Measurements from ENCODE around the gene NEDD8.

The NEDD8 gene

DNA sequence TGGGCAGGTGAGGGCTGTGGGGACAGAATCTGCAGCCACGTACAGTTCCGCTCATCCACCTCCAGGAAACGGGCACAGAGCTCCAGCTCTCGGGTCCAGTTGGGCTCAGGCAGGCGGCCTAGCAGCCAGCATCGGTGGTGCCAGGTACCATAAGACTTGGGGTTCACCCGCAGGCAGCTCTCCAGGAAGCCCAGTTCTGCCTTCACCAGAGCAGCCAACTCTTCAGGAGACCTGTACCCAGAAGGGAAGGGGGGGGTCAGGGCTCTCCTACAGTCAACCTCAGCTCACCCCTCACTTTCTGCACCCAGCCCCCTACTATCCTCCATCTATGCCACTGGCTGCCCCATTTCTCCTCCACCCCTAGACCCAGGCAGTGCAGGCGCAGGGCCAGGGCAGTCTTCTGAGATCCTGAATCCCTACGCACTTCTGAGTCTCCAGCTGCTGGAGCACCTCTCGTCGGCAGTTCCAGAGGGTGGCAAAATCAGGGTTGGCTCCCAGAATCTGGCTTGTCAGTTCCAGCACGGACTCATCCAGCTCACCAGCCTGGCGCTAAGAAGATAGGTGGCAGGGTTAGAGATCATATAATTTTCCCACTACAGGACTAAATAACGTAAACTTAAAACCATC, 37.9 kb upstream of the NEDD8 start:
- H3K36me3 ChIP-seq (ENCODE audit: control insufficient read depth, low read length), result no peaks in the 10 kb centered on the region
- H4K20me1 ChIP-seq (ENCODE audit: control insufficient read depth, insufficient read depth, low read depth, low read length), result no peaks in the 10 kb centered on the region
- H3K27ac ChIP-seq (ENCODE audit: low read depth, low read length), result no peak overlapping the region
- H3F3A ChIP-seq (ENCODE audit: control insufficient read depth, insufficient read depth), result peaks cover 2% of the 10 kb centered on the region; the same call in 1 of the 2 replicates
- H3K9me3 ChIP-seq (ENCODE audit: control insufficient read depth, insufficient read depth, low read length), result no peaks in the 10 kb centered on the region
- no peaks in the 10 kb centered on the region for H3K27me3 ChIP-seq (ENCODE audit: control insufficient read depth, low read length)
- H3K79me2 ChIP-seq (ENCODE audit: control insufficient read depth, low read length), result peaks cover 4% of the 10 kb centered on the region
- peaks cover 36% of the 10 kb centered on the region for H3K4me1 ChIP-seq (ENCODE audit: control insufficient read depth, low read length)
- TF ChIP-seq, protein P1, sequence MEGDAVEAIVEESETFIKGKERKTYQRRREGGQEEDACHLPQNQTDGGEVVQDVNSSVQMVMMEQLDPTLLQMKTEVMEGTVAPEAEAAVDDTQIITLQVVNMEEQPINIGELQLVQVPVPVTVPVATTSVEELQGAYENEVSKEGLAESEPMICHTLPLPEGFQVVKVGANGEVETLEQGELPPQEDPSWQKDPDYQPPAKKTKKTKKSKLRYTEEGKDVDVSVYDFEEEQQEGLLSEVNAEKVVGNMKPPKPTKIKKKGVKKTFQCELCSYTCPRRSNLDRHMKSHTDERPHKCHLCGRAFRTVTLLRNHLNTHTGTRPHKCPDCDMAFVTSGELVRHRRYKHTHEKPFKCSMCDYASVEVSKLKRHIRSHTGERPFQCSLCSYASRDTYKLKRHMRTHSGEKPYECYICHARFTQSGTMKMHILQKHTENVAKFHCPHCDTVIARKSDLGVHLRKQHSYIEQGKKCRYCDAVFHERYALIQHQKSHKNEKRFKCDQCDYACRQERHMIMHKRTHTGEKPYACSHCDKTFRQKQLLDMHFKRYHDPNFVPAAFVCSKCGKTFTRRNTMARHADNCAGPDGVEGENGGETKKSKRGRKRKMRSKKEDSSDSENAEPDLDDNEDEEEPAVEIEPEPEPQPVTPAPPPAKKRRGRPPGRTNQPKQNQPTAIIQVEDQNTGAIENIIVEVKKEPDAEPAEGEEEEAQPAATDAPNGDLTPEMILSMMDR (IDR thresholded peaks at IDR 0.05; ENCODE audit: low read depth, low read length, poor library complexity, severe bottlenecking), result no peak
- no peak for TF ChIP-seq EZH2phosphoT487 (IDR thresholded peaks at IDR 0.05; ENCODE audit: borderline replicate concordance, low read length)
- H3K4me2 ChIP-seq (ENCODE audit: low read length), result peak overlapping the region; percentile 86
- H3K4me3 ChIP-seq (ENCODE audit: low read length), result peak overlapping the region; percentile 85
- H3K9me2 ChIP-seq (replicated peaks; ENCODE audit: control insufficient read depth, low read length), result no peaks in the 10 kb centered on the region

DNA sequence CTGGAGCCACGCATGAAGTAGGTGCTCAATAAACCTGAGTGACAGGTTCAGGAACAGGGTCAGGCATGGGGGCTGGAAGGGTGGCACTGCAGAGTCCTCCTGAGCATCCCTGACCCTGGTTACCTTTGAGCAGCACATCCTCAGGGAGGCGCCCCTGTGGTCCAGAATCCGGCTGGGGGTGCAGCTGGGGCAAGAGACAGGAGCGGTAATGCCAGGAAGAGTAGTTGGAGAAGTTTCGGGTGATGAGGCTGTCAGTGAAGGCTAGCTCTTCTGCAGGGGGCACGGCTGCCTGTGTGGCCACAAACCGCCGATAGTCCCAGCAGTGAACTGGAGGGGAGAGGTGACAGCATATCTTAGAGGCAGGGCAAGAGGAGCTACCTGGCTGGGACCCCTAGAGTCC, 37.2 kb upstream of the NEDD8 start:
- H3K4me3 ChIP-seq (ENCODE audit: low read length), result no peak overlapping the region
- no peak overlapping the region for H3K27ac ChIP-seq (ENCODE audit: low read depth, low read length)
- peaks cover 4% of the 10 kb centered on the region for H3K79me2 ChIP-seq (ENCODE audit: control insufficient read depth, low read length)
- H3F3A ChIP-seq (ENCODE audit: control insufficient read depth, insufficient read depth), result peaks cover 2% of the 10 kb centered on the region; the same call in 1 of the 2 replicates
- no peaks in the 10 kb centered on the region for H3K9me3 ChIP-seq (ENCODE audit: control insufficient read depth, insufficient read depth, low read length)
- no peaks in the 10 kb centered on the region for H4K20me1 ChIP-seq (ENCODE audit: control insufficient read depth, insufficient read depth, low read depth, low read length)
- TF ChIP-seq, protein P1 (IDR thresholded peaks at IDR 0.05; ENCODE audit: low read depth, low read length, poor library complexity, severe bottlenecking), result no peak
- TF ChIP-seq EZH2phosphoT487 (IDR thresholded peaks at IDR 0.05; ENCODE audit: borderline replicate concordance, low read length), result no peak
- H3K36me3 ChIP-seq (ENCODE audit: control insufficient read depth, low read length), result no peaks in the 10 kb centered on the region
- no peaks in the 10 kb centered on the region for H3K9me2 ChIP-seq (replicated peaks; ENCODE audit: control insufficient read depth, low read length)
- peaks cover 35% of the 10 kb centered on the region for H3K4me1 ChIP-seq (ENCODE audit: control insufficient read depth, low read length)
- no peaks in the 10 kb centered on the region for H3K27me3 ChIP-seq (ENCODE audit: control insufficient read depth, low read length)
- H3K4me2 ChIP-seq (ENCODE audit: low read length), result no peak overlapping the region

DNA sequence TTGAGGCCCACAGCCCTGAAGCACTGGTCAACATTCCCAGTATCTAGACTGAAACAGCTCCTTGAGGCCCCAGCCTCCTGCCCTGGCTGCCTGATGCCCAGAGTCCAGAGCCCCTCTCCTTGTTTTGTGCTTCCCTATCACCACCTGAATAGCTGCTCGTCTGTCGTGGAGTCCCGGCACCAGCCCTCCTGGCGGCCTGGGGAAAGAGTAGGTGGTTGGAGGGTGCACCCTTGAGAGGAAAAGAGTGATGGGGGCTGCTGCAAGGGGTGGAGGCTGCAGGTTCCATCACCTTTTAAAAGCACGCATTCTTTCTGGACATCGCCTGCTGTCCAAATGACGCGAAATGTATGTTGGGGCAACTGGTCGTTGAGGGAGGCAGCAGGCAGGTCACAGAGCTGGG, 36.1 kb upstream of the NEDD8 start:
- Histone ChIP-seq H3K4me3 (ENCODE audit: low read length) (no peak overlapping the region), H3K27ac (ENCODE audit: low read depth, low read length) (no peak overlapping the region), H3K4me1 (ENCODE audit: control insufficient read depth, low read length) (peaks cover 23% of the 10 kb centered on the region), H3K9me2 (replicated peaks; ENCODE audit: control insufficient read depth, low read length) (no peaks in the 10 kb centered on the region), H3K9me3 (ENCODE audit: control insufficient read depth, insufficient read depth, low read length) (no peaks in the 10 kb centered on the region), H3K27me3 (ENCODE audit: control insufficient read depth, low read length) (no peaks in the 10 kb centered on the region), H4K20me1 (ENCODE audit: control insufficient read depth, insufficient read depth, low read depth, low read length) (no peaks in the 10 kb centered on the region), H3K4me2 (ENCODE audit: low read length) (no peak overlapping the region), H3K36me3 (ENCODE audit: control insufficient read depth, low read length) (no peaks in the 10 kb centered on the region), H3K79me2 (ENCODE audit: control insufficient read depth, low read length) (peaks cover 4% of the 10 kb centered on the region), H3F3A (ENCODE audit: control insufficient read depth, insufficient read depth) (peaks cover 2% of the 10 kb centered on the region; the same call in 1 of the 2 replicates)
- TF ChIP-seq EZH2phosphoT487 (IDR thresholded peaks at IDR 0.05; ENCODE audit: borderline replicate concordance, low read length), result no peak
- TF ChIP-seq, protein P1 (IDR thresholded peaks at IDR 0.05; ENCODE audit: low read depth, low read length, poor library complexity, severe bottlenecking), result no peak

Measured in DOHH2 (cell line).